Epithelial cell of prostate (primary cell): ENCODE measurements around the gene TNRC18.
"Not testable (repeated sequence)": the region's sequence is repeated elsewhere in the genome, so short reads cannot be mapped to it uniquely, and the experiment has no call there.

ENCODE experiments used
- DNase-seq: peaks from one replicate; pipeline ENCODE4 v3.0.0-alpha.2; 2011; ENCODE audit warnings: low read depth, low spot score
- H3K27ac ChIP-seq: fragments of 450-650 bp; 2 replicates; pipeline ENCODE4 v1.5.1; 2017; ENCODE audit warnings: mild to moderate bottlenecking

TNRC18 gene

DNA sequence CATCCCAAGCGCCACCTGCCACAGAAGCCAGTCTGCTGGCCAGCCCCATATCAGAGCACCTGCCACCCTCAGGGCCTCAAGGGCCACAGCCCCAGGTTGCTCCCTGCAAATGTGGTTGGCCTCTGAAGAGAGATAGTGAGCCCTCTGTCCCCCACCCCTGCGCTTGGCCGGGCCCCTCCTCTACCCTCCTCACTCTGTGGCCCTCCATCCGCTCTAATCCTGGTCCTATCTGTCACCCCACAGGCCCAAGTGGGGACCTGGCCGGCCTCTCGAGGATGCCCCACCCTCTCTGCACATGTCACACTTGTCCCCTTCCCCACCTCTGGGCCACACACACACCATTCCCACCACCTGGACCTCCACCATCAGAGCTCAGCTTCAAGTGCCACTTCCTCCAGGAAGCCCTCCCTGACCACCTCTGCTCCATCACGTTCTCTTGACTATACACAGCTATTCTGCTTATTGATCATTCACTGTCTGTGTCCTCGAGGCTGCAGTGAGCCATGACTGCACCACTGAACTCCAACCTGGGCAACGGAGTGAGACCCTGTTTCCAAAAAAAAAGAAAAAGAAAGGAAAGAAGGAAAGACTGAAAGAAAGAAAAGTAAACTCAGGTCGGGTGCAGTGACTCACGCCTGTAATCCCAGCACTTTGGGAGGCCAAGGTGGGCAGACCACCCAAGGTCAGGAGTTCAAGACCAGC, 42.4 kb downstream of the TNRC18 start:
- no peak for DNase-seq
- no peak overlapping the region for H3K27ac ChIP-seq

DNA sequence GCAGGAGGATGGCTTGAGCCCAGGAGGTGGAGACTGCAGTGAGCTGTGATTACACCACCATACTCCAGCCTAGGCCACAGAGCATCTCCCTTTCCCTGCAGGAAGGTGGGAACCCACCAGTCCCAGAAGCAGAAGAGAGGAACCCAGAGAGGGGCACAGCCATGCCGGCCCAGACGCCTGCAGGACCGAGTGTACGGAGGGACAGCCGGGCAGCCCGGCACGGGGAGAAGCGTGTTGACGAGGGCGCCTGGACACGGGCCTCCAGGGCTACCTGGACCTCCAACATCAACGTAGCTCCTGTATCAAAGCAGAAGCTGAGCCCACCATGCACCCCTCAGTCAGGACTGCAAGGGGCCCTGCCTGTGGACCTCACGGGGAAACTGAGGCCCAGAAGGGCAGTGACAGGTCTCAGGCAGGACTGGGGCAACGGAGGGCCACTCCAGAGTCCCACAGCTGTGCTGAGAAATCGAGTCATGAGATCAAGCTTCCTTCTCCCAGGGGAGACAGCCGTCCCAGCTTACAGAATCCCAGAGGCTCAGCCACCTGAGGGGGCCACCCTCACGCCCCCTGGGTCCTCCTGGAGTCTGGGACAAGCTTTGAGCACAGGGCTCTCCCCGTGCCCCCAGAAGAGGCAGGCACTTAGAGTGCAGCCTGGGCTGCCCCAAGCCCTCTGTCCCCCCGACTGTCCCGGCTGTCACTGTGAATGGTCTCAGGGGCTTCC, 43.1 kb downstream of the TNRC18 start:
- DNase-seq = no peak
- no peak overlapping the region for H3K27ac ChIP-seq

DNA sequence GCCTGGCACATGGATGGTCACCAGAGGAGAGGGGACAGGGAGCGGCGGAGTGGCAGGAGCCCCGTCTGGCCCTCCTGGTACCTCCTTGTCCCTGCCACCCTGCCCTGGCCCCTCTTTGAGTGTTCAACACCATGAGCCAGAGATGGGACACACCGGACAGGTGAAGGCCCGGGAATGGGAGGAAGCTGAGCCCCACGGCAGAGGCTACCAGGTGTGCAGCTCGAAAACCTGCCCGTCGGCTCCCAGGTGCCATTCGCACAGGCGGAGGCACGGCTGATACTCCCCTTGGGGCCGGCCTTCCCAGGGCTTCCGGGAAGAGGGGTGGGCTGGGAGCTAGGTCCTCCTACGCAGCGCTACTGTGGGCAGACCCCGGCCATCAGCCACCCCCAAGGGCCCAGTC, 44.1 kb downstream of the TNRC18 start:
- no peak for DNase-seq
- no peak overlapping the region for H3K27ac ChIP-seq

DNA sequence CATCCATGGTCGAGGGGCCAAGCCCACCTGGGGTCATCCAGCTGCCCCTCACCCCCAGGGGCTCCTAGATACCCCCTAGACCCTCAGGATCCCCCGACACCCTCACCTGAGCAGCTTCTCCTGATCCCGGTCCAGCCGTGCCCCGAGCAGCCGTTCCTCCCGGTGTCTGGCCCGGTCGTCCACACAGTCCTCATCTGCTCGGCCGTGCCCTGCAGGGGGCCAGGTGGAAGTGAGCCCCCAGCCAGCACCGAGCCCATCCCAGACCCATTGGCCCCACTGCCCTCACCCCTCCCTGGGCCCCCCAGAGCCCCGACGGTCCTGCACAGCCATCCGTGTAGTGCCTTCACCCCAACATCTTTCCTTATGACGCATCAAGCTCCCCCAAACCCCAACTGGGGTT, 45.8 kb downstream of the TNRC18 start:
- DNase-seq = no peak
- no peak overlapping the region for H3K27ac ChIP-seq

DNA sequence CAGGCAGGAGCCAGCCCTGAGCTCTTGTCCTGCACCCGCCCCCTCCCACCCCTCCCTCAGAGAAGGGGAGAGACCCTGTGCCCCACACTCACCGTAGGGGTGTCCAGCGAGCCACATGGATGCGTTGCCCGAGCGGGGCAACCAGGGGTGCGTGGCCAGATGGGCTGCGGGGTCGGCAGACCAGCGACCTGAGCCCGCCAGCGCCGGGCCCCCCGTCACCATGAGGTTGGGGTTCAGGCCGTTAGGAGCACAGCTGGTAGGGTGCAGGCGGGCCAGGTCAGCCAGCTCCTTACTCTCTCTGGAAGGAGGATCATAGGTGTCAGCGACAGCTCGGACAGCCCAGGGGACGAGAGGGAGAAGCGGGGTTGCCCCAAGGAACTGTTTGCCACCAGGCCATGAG, 46.4 kb downstream of the TNRC18 start:
- H3K27ac ChIP-seq = no peak overlapping the region
- no peak for DNase-seq

DNA sequence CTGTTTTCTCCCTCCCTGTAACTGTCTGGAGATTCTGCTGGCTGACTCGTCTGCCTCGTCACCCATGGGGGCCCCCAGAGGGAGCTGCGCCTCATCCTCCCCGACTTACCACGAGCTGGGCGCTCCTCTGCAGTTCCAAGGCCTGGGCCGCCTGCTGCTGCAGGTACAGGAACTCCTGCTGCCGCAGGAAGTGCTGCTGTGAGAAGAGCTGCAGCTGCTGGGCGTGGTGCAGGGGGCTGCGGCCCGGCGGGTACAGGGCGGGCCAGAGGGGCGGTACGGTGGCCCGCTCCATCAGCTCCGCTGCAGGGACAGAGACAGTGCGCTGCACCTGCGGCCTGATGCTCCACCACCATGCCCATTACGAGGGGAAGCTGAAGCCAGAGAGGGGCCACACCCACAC, 47.7 kb downstream of the TNRC18 start:
- no peak for DNase-seq
- H3K27ac ChIP-seq = no peak overlapping the region

DNA sequence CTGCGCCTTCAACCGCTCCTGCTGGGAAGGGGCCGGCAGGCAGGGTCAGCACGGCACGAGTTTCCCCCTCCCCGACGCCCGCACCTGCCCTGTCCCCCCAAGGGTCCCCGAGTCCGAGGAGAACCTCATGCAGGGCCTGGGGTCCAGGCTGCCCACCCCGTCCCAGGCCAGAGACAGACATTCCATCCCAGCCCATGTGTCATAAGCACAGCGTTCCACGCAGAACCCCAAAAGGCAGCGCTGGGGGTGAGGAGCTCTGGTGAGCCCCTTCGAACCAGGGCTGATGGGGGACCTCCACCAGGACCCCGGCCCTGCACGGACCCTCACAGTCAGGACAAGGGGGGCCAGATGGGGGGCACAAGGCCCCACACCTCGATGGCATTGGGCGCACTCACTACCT, 49.2 kb downstream of the TNRC18 start:
- H3K27ac ChIP-seq = no peak overlapping the region

DNA sequence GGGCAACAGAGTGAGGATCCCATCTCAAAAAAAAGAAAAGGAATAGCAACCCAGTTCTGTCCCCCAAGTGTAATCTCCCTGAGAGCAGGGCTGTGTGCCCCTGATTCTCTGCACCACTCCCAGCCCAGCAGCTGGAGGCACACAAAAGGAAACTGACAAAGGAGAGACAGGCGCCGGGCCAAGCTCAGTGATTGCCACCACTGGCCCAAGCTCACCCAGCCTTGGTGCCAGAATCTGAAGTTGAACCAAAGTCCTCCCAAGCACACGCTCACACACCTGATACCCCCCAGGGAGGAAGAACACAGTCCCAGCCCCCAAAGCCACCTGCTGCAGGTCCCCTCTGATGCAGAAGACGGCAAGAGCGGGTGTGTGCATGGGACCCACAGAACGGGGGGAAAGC, 50.3 kb downstream of the TNRC18 start:
- no peak for DNase-seq
- no peak overlapping the region for H3K27ac ChIP-seq

More for the DNA sequence above, 49.2 kb downstream of the TNRC18 start:
- no peak for DNase-seq

DNA sequence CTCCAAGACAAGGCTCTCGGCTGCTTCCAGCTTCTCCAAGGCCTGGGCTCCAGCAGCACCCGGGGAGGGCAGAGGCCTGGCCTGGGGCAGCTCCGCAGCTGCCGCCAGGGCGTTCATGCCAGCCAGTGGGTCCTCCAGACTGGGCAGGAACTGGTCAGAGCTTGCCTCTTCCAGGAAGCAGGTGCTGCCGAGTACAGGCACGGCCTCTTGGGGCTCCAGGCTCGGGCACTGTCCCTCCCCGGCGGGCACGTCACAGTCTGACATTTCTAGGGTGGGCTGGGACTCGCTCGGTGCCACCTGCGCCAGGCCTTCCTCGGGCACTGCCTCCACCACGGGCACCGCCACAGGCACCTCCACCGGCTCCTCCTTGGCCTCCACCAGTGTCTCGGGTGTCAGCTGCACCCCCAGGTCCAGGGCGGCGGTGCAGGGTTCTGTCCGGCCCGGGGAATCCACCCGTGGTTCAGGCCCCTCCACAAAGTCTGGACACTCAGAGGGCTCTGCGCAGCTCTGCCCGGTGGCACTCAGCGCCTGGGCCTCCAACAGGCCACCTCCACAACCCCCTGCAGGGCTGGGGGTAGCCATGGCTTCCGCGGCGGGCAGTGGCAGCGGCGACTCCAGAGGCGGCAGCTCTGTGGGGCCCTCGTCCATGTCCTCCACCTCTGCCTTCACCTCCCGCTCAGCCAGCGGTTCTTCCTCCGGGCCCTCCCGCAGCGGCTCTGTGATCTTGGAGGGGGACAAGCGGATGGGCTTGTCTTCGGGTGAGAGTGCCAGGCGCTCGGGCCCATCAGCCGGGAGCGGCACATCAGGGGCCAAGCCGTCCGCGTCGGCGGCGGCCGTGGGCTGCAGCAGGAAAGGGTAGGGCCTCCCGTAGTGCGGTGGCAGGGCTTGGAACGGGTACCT, 52.9 kb downstream of the TNRC18 start:
- no peak for DNase-seq
- H3K27ac ChIP-seq = no peak overlapping the region

DNA sequence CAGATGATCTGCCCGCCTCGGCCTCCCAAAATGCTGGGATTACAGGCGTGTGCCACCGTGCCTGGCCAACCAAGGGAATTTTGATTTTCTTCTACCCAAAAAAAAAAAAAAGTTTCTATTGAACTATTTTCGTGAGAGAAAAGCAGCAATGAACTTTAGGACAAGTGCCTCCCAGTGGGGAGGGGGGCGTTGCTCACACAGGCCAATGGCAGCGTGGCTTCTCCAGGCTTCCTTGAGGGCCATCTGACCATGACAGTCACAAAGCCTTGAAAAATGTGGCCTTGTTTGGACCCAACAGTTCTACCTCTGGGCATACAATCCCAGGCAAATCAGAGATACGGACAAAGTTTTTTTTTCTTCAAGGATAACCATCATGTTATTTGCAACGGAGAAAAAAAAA, 56.0 kb downstream of the TNRC18 start:
- H3K27ac ChIP-seq = no peak overlapping the region
- no peak for DNase-seq

DNA sequence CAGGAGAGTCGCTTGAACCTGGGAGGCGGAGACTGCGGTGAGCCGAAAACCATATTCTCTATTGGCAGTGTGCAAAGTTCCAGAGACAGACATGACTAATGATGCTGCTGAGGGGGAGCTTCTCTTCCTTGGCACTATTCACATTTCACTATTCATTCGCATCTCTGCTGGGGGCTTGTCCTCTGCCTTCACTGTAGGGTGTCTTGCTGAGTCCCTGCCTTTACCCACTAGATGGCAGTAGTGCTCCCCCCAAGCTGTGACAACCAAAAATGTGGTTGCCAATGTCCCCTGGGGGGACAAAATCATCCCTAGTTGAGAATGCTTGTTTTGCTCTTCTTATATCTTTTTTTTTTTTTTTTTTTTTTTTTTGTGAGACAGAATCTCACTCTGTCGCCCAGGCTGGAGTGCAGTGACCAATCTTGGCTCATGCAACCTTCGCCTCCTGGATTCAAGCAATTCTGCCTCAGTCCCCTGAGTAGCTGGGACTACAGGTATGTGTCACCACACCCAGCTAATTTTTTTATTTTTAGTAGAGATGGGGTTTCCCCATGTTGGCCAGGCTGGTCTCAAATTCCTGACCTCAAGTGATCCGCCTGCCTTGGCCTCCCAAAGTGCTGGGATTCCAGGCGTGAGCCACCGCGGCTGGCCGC, 57.5 kb downstream of the TNRC18 start:
- DNase-seq, H3K27ac ChIP-seq: not testable (repeated sequence)

DNA sequence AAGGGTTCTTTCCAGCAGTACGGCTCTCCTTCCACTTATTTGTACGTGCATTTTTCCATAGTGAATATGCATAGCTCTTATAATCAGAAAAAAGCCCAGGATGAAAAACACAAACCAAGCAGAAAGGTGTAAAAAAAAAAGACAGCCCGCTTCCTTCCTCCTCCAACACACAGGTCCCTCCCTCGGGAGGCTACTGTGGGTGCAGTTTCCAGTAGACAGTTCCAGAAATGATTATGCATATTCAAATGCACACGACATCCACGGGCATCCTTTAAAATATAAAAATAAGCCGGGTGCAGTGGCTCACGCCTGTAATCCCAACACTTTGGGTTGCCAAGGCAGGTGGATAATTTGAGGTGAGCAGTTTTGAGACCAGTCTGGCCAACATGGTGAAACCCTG, 59.9 kb downstream of the TNRC18 start:
- no peak overlapping the region for H3K27ac ChIP-seq
- no peak for DNase-seq

DNA sequence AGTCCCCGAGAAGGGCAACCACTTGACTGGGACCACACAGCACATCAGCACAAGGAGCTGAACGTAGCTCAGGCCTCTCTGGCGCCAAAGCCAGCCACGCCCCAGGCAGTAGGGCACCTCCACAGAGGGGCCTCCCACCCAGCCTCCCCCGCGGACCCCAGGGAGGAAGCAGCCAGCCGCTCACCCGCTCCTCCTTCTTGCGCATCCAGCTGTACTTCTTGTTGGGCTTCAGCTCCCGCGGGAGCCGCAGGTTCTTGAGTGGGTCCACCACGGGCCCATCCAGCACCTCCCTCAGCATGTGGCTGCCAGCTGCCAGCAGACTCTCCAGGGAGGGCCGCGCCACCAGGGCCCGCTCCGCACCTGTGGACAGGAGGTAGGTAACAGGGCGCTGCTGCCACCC, 61.2 kb downstream of the TNRC18 start:
- H3K27ac ChIP-seq = no peak overlapping the region
- no peak for DNase-seq

DNA sequence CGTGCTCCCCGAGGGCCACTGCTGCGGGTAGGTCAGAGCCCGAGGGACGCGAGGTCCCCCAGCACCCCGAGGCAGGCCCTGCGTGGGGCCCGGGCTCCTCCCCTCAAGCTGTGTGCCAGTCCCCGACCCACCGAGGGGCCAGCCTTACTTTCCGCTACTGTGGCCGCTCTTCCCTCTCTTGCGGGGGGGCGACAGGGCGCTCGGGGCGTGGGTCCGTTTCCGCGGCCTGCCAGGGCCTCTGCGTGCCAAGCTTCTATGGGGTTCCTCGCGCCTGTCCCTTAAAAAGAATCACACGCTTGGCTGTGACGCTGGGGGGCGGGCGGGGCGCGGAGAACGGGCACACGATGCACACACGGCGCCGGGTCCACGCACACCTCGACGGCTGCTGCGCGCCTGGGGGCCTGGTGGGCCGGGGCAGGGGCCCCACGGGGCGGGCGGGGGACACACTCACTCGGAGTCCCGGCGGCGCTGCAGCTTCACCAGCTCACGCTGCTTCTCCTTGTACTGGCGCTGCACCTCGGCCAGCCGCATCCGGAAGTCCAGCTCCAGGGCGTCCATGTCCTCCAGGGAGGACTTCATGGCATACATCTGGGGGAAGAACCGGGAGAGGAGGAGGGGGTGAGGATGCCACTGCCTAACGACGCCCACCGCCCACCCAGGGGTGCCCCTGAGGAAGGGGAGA, 62.0 kb downstream of the TNRC18 start:
- DNase-seq = no peak
- H3K27ac ChIP-seq = no peak overlapping the region

DNA sequence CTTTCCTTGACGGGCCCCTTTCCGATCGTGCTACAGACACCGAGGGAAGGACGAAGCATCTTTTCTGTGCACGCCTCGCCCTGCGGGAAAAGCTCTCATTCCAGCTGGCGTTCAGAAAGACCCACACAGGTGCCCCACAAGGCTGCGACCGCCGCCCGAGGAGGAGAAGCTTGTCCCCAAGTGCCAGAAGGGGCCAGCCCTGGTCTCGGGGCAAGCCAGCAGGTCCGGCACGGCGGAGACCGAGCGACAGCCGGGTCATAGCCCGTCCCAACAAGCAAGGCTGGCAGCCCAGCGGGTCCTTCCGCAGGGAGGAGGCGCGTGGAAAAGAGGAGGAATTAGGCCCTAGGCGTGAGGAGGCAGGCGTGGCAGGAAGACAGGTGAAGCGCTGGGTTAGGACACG, 62.7 kb downstream of the TNRC18 start:
- DNase-seq = no peak
- no peak overlapping the region for H3K27ac ChIP-seq

DNA sequence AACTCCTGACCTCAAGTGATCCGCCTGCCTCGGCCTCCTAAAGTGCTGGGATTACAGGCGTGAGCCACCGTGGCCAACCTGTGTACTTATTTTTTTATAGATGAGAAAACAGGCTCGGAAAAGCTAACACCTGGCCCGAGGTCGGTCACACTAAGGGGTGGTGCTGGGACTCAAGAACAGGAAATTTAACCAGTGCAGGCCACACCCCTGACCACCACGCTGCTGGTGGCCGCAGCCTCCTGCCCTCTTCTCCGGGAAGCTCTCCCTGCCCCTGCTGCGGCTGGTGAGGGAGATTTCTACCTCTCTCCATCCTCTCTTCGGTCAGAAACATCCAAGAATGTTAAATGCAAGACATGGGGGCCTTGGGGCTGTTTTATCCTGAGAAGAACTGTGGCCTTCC, 63.2 kb downstream of the TNRC18 start:
- no peak overlapping the region for H3K27ac ChIP-seq
- DNase-seq = no peak

DNA sequence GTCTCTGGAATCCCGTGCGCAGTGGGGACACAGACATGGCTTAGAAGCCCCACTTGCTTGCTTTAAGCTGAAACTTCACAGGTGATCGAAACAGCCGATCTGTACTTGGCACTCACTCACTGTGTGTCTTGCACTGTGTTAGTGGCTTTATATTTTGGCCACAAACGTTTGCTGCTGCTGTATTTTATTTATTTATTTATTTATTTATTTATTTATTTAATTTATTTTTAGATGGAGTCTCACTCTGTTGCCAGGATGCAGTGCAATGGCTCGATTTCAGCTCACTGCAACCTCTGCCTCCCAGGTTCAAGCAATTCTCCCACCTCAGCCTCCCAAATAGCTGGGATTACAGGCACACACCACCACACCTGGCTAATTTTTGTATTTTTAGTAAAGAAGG, 63.6 kb downstream of the TNRC18 start:
- not testable (repeated sequence) for H3K27ac ChIP-seq, DNase-seq

DNA sequence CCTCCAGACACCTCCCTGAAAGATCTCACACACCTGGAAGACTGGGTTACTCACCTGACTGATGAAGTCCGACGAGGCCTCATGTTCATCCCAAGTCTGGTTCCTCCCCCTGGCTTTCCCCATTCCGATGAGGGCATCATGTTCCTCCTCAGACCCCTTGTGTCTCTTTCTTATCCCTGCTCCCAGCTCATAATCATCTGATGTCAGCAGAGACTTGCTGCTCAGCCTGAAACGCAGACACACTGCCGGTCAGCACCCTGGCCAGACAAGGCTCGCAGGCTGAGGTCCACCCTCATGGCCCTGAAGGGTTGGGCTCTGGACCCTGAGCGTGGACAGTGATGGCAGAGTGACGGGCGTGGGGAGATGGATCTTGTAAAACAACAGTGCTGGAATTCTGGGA, 64.3 kb downstream of the TNRC18 start:
- no peak for DNase-seq
- H3K27ac ChIP-seq = no peak overlapping the region

DNA sequence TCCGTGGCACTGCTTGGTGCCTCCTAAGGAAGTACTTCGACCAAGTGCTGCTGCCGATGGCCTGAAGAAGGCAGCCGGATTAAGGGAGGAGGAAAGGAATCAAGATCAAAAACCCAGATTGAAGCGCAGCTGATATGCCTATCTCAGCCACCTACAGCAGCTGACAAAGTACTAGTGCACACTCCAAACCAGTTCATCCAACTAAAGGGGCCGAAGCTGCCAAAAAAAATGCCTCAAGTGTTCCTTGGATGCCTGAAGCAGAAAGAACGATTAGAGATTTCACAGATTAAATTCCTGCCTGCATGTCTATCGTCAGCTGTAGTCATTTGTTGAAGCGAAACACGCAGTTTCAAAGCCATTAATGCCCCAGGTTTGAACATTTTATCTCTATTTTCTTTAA, 65.7 kb downstream of the TNRC18 start:
- H3K27ac ChIP-seq = no peak overlapping the region

DNA sequence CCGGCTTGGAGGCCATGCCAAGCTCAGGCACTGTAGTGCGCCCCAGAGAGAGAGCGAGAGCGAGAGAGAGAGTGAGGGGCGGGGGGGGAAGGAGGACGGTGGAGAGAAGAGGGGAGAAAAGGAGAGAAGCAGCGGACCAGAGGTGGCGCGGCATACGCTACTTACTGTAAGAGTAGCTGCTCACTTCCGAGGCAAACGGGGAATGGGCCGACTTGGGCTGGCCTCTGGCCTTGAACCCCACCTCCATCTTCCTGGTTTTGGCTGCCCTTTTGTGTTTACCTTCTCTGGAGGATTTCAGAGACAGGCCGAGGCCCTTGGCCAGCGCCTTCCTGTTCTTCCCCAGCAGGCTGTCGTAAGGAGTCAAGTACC, 66.9 kb downstream of the TNRC18 start:
- H3K27ac ChIP-seq = no peak overlapping the region
- no peak for DNase-seq

More for the DNA sequence above, 65.7 kb downstream of the TNRC18 start:
- DNase-seq = no peak
